Measurements from ENCODE around the gene SMU1. TPM values are rescaled to one million over a fixed set of nuclear protein-coding genes. Genes with fewer than 3 reads are reported as not detected.
A peak's percentile ranks its signal among the peaks of the same experiment; 100 is the strongest.

Gene SMU1
- total and polyA plus RNA-seq, 2 of the 13 experiments (the other 11 are each of a cell fraction or from before 2014, with no cell fraction given) = 12.9 to 36.6 TPM

DNA sequence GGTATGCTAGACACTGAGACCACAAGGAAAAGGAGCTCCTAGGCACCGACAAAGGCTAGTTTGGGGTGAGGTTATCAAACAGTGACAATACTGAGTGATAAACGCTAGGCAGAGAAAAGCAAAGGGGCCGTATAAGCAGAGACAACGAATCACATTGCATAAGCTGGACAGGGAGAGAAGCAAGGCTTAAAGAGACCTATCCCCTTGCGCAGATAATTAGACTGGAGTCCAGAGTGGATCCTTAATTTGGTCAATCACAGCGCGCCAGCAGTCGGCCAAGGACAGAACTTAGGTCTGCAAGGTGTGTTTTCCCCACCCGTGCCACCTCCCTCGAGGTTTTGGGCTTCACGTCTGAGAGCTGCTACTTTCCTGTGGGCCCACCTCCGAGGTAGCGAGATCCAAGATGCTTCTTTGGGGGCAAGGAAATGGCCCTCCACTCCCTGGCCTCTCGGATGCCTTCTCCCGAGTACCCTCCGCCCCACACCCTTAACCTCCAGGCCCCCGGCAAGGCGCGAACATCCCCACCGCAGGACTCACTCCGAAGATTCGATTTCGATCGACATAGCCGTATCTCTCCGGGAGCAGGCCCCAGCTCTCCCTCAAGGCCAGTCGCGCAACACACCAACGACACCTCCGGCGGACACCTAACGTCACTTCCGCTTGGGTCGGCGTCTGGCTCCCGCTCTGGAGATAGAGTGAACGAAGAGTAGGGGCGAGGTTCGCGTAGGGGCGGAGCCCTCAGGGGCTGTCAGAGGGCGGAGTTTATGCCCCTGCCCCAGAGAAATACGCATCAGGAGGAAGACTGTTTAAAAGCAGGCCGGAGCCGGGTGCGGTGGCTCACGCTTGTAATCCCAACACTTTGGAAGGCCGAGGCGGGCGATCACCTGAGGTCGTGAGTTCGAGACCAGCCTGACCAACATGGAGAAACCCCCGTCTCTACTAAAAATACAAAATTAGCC, at the start of gene SMU1 (continued):
- 0 out of 2 replicates have a peak, but pooled peaks have one; percentile 54 for TF ChIP-seq ZNF264 (CRISPR knock-in tag; IDR thresholded peaks at IDR 0.05)
- TF ChIP-seq PHF8 (CRISPR knock-in tag; IDR thresholded peaks at IDR 0.05) = peak; percentile 97
- TF ChIP-seq ZSCAN29 (CRISPR knock-in tag; conservative IDR thresholded peaks at IDR 0.05) = peak; percentile 76; the same call in 1 of the 2 replicates
- TF ChIP-seq ZFP62 (CRISPR knock-in tag; IDR thresholded peaks at IDR 0.05) = no peak
- peak; percentile 42; the same call in 1 of the 2 replicates for TF ChIP-seq ZBTB21 (CRISPR knock-in tag; IDR thresholded peaks at IDR 0.05)
- TF ChIP-seq ZEB1 (IDR thresholded peaks at IDR 0.05; ENCODE audit: insufficient replicate concordance, low read depth) = peak; percentile 10
- TF ChIP-seq SRY (CRISPR knock-in tag; IDR thresholded peaks at IDR 0.05) = peak; percentile 66
- TF ChIP-seq MIER3 (CRISPR knock-in tag; IDR thresholded peaks at IDR 0.05; ENCODE audit: borderline replicate concordance) = 0 out of 2 replicates have a peak, but pooled peaks have one; percentile 31
- TF ChIP-seq KMT2A (CRISPR knock-in tag; IDR thresholded peaks at IDR 0.05) = peak; percentile 91
- peak; percentile 96 for TF ChIP-seq GABPA (IDR thresholded peaks at IDR 0.05; ENCODE audit: low read depth, low read length)
- peak; percentile 99 for TF ChIP-seq GABPA (CRISPR knock-in tag; IDR thresholded peaks at IDR 0.05; ENCODE audit: low read depth)
- TF ChIP-seq KAT7 (CRISPR knock-in tag; IDR thresholded peaks at IDR 0.05; ENCODE audit: borderline replicate concordance) = peak; percentile 85; the same call in 1 of the 2 replicates
- no peak for TF ChIP-seq STAT5B (CRISPR knock-in tag; IDR thresholded peaks at IDR 0.05)
- peak; percentile 55; the same call in 1 of the 2 replicates for TF ChIP-seq ZNF230 (CRISPR knock-in tag; IDR thresholded peaks at IDR 0.05)
- TF ChIP-seq KLF6 (CRISPR knock-in tag; IDR thresholded peaks at IDR 0.05) = peak; percentile 84
- TF ChIP-seq MZF1 (CRISPR knock-in tag; IDR thresholded peaks at IDR 0.05; ENCODE audit: borderline replicate concordance) = no peak
- 0 out of 2 replicates have a peak, but pooled peaks have one; percentile 42 for TF ChIP-seq ZNF256 (CRISPR knock-in tag; conservative IDR thresholded peaks at IDR 0.05)
- TF ChIP-seq ZBTB42 (CRISPR knock-in tag; IDR thresholded peaks at IDR 0.05) = peak; percentile 76; the same call in 1 of the 2 replicates
- TF ChIP-seq, protein P1, sequence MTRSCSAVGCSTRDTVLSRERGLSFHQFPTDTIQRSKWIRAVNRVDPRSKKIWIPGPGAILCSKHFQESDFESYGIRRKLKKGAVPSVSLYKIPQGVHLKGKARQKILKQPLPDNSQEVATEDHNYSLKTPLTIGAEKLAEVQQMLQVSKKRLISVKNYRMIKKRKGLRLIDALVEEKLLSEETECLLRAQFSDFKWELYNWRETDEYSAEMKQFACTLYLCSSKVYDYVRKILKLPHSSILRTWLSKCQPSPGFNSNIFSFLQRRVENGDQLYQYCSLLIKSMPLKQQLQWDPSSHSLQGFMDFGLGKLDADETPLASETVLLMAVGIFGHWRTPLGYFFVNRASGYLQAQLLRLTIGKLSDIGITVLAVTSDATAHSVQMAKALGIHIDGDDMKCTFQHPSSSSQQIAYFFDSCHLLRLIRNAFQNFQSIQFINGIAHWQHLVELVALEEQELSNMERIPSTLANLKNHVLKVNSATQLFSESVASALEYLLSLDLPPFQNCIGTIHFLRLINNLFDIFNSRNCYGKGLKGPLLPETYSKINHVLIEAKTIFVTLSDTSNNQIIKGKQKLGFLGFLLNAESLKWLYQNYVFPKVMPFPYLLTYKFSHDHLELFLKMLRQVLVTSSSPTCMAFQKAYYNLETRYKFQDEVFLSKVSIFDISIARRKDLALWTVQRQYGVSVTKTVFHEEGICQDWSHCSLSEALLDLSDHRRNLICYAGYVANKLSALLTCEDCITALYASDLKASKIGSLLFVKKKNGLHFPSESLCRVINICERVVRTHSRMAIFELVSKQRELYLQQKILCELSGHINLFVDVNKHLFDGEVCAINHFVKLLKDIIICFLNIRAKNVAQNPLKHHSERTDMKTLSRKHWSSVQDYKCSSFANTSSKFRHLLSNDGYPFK (CRISPR knock-in tag; IDR thresholded peaks at IDR 0.05; ENCODE audit: borderline replicate concordance) = peak; percentile 84
- TF ChIP-seq, protein P2, sequence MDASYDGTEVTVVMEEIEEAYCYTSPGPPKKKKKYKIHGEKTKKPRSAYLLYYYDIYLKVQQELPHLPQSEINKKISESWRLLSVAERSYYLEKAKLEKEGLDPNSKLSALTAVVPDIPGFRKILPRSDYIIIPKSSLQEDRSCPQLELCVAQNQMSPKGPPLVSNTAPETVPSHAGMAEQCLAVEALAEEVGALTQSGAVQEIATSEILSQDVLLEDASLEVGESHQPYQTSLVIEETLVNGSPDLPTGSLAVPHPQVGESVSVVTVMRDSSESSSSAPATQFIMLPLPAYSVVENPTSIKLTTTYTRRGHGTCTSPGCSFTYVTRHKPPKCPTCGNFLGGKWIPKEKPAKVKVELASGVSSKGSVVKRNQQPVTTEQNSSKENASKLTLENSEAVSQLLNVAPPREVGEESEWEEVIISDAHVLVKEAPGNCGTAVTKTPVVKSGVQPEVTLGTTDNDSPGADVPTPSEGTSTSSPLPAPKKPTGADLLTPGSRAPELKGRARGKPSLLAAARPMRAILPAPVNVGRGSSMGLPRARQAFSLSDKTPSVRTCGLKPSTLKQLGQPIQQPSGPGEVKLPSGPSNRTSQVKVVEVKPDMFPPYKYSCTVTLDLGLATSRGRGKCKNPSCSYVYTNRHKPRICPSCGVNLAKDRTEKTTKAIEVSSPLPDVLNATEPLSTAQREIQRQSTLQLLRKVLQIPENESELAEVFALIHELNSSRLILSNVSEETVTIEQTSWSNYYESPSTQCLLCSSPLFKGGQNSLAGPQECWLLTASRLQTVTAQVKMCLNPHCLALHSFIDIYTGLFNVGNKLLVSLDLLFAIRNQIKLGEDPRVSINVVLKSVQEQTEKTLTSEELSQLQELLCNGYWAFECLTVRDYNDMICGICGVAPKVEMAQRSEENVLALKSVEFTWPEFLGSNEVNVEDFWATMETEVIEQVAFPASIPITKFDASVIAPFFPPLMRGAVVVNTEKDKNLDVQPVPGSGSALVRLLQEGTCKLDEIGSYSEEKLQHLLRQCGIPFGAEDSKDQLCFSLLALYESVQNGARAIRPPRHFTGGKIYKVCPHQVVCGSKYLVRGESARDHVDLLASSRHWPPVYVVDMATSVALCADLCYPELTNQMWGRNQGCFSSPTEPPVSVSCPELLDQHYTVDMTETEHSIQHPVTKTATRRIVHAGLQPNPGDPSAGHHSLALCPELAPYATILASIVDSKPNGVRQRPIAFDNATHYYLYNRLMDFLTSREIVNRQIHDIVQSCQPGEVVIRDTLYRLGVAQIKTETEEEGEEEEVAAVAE (CRISPR knock-in tag; IDR thresholded peaks at IDR 0.05; ENCODE audit: borderline replicate concordance) = 0 out of 2 replicates have a peak, but pooled peaks have one; percentile 27
